ENCODE data around the gene RDH13.

Gene RDH13

DNA sequence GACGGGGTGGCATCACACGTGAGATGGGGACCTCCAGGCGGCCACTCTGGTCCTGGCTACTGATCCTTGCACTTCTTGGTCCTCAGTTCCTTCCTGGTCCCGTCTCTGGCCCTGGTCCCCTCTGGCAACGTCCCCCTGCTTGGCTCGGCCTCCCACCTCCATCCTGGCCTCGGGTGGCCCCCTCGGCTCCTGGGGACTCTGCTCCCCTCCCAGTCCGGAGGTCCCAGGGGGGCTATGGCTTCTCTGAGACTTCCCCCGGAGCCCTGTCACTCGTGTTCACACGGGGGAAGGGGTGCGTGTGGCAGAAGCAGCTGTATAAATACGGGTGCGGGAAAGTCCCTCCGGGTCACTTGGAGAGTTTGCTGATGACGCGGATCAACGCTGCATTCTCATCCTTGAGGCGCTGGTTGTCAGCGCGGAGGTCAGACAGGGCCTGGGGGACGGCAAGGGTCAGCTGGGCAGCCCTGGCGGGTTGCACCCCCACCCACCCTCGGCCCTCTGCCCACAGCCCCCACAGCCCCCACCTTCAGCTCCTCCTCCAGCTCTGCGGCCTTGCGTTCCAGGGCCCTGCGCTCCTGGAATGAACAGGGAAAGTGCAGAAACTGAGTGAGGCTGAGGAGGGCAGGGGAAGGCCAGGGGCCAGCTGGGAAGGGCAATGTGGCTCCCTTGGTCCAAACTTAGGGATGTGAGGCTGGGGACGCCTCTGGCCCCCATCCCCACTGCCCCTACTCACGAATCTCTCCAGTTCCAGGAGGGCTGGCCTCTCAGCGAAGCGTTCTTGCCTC lies 28.4 kb upstream of the RDH13 start:
- no peak for DNase-seq

DNA sequence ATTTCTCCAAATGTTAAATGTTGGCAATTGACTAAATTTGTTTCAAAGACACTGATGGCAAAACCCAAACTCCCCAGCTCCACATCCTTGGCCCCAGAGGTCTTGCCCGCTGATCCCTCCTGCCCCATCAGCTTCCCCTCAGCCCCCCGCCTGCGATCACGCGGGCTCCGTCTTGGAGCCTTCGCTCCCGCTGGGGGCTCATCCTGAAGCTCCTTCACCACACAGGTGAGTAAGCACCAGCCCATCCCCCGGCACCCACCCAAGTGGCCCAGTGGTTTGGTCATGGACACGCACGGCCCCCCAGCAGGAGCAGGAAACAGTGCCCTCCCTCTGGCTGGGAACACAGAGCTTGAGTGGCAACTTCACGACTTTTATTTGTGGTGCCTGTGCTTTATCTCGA lies 27.6 kb upstream of the RDH13 start:
- no peak for DNase-seq

DNA sequence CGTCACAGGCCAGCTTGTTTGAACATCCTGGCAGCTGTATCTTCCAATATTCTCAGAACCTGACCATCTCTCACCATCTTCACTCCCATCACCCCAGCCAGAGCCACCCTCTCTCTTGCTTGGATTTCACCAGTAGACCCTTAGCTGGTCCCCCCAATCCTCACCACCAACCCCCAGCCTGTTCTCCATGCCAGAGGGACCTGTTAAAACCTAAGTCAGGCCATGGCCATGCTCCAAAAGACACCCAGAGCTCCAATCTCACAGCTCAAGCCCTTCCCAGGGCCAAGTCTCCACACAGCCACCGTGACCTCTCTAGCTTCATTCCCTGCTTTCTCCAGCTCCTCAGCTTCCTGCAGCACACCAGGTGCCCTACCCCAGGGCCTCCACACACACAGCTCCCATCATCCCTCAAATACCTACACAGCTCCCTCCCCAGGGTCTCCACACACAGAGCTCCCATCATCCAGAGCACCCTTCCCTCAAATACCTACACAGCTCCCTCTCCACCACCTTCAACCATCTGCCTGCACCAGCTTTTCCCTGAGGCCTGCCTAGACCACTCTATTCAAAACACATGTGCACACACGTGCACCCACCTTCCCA lies 26.5 kb upstream of the RDH13 start:
- DNase-seq, result no peak

DNA sequence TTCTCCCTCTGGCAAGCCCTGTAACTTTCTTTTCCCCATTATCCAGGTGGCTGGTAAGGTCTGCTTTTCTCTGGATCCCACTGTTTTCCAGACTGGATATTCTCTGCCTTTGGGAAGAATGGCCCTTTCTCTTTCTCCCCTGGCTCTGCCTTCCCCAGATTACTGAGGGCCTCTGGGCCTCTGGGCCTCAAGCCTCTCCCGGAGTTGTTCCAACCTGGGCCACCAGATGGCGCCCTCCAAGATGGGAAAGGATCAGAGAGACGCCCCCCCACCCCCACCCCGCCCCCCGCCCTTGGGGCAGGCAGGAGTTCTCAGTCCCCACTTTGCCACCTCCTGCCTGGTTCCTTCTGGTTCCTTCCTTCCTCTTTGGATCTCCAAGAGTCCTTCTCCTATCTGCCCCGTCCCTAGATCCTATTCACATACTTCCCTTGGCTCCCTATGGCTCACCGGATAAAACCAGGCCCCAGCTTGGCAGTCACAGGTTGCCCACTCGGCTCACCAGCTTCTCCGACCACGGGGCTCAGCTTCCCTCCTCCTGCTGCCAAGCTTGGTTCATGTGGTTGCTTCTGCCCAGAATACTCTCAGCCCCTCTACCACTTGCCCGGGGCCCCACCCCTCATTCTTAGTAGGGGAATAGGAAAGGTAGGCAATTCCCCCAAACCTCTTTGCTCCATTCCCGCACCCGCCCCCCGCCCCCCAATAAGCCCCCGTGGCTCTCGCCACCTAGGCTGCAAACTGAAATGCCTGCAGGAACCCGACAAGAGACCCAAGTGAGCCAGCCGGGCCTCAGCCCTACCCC lies 25.8 kb upstream of the RDH13 start:
- peak; percentile 25 for DNase-seq

DNA sequence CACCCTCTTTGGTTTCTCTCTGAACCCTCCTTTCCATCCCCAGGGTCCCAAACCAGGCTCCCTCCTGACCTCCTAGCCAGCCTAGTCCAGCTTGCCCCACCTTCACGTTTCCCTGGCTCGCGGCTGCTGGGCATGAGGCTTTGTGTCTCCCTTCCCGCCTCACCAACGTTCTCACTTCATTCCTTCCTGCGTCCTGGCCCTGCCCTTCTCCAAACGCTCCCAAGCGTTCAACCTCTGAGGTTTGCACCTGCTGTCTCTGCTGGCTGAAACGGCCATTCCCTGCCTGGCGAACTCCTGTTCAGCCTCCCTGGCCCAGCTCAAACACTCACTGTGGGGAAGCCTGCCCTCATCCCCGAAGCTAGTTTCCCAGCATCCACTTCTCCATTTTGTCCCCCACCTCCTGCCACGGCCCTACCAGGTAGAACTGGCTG lies 25.1 kb upstream of the RDH13 start:
- no peak for DNase-seq

DNA sequence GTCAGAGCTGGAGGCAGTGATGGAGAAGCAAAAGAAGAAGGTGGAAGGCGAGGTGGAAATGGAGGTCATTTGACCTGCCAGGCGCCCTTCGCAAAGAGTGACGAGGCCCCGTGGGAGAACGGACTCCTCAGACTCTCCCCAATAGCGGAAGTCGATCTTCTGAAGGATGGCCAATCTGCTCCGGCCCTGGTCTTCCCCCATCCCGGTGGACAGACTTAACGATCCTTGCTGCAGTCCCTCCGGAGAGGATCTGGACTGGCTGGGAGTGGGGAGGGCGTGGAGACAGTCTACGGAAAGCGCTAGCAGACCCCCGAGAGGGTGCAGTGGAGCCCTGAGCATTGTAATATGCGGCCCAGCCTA lies 24.6 kb upstream of the RDH13 start:
- no peak for DNase-seq

DNA sequence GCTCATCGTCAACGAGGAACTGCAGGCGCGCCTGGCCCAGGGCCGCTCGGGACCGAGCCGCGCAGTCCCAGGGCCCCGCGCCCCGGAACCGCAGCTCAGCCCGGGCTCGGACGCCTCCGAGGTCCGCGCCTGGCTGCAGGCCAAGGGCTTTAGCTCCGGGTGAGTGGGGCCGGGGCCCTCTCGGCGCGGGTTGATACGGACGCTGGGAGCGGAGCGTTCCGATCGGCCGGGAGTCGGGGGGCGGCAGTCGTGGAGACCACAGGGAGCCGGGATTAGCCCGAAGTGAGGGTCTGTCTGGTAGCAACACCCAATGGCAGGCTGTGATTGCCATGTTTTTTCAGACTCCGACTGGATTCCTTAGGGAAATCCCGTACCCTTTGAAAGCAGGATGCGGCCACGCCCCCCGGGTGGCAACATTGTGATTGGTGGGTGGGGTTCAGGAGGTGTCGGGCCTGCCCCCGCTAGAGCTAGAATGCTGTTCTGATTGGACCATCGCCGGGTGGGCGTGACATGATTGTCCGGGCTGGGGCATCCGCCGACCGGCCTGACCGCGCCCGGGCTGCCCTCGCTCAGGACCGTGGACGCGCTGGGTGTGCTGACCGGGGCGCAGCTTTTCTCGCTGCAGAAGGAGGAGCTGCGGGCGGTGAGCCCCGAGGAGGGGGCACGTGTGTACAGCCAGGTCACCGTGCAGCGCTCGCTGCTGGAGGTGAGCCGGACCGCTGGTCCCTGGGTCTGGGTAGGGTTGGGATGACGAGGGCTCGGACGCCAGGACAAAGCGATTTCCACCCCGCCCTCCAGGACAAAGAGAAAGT lies 24.0 kb upstream of the RDH13 start:
- DNase-seq, result peak; percentile 75

DNA sequence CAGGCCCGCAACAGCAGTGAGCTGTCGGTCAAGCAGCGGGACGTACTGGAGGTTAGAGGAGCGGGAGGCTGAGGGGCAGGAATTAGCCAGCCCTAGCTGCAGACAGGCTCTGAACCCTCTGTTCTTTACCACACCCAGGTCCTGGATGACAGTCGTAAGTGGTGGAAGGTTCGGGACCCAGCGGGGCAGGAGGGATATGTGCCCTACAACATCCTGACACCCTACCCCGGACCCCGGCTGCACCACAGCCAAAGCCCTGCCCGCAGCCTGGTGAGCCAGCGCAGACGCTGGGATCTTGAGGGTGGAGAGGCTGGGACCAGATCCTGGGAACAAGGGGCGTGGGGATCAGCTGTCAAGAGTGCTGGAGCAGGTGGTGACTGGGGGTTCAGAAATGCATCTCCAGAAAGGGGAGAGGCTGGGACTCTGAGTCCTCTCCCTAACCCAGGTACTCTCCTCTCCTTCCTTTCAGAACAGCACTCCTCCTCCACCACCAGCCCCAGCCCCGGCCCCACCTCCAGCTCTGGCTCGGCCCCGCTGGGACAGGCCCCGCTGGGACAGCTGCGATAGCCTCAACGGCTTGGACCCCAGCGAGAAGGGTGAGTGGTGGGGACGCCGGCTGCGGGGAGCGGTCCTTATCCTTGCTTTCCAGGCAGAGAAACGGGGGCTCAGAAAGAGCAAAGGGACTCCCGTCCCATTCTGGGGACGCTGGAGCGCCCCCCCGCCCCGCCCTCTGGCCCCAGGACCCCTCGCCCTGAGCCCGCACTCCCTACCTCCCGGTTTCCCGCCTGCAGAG lies 23.2 kb upstream of the RDH13 start:
- DNase-seq, result no peak

DNA sequence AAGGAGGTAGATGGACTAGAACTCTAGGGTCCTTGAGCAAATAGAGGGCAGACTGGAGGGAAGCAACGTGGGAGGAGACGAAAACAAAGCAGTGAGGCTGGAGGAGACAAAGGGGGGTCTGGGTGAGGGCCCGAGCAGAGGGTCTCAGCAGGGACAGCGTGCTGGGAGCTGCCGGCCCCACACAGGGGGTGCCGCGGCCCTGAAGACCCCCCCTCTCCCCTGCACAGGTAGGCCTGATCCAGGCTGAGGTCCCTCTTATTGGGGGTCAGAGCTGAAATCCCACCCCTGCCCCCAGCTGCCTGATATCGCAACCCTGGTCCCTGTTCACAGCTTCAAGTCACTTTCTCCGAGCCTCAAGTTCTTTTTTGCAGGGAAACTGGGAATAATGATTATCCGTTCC lies 21.5 kb upstream of the RDH13 start:
- no peak for DNase-seq

DNA sequence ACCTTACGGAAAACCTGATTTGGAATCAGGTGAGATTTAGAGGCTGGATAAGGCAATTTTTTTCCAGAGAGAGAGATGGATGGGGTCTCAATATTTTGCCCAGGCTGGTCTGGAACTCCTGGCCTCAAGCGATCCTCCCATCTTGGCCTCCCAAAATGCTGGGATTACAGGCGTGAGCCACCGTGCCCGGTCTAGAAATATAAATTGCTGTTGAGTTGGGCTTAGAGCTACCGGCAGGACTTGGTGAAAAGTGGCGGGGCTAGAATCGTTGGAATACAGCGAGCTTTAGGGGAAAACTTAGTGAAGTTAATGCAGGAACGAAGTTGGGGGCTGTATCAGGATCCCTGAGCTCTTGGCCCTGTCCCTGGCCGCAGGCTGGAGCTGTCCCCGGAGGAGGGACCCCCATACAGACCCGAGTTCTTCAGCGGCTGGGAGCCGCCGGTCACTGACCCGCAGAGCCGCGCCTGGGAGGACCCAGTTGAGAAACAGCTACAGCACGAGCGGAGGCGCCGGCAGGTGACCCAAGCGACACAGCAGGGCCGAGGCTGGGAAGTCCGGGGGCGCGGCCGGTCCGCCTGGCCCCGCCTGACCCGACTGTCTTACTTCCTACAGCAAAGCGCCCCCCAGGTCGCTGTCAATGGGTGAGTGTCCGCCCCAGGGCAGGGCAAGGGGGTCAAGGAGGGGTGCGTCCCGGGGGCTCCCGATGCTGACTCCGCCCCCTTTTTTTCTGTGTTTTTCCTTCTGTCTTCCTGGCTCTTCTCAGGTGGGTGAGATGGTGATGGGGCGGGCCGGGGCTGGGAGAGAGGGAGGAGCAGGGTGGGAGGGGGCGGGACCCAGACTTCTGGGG lies 20.3 kb upstream of the RDH13 start:
- DNase-seq, result no peak

DNA sequence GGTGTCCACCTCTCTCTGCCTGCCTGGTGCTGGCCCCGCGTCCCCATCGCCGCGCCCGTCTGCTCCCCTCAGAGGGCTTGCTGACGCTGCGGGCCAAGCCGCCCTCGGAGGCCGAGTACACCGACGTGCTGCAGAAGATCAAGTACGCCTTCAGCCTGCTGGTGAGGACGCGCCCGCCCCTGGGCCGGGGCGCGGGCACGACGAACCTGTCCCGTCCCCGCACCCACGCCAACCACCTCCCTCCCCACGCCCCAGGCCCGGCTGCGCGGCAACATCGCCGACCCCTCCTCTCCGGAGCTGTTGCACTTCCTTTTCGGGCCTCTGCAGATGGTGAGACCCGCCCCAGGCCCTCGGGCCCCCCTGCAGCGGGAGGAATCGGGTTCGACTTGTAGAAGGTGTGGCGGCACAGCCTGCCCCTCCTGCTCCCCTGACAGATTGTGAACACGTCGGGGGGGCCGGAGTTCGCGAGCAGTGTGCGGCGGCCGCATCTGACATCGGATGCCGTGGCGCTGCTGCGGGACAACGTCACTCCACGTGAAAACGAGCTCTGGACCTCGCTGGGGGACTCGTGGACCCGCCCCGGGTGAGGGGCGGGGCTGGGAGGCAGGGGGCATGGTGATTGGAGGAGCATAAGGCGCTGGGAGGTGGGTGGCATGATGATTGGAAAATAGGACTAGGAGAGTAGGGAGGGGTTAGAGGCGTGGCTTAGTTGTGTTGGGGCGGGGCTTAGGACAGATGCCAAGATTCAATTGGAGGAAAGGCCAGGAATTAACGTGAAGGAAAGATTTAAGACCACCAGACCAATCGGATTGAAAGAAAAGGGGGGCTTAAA lies 19.3 kb upstream of the RDH13 start:
- DNase-seq, result peak; percentile 12

DNA sequence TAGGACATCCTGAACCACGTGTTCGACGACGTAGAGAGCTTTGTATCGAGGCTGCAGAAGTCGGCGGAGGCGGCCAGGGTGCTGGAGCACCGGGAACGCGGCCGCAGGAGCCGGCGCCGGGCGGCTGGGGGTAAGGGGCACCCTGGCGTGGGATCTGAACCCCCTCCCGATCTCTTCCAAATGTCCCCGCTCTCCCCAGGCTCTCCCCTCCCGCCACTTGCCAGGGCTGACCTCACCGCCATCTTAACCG lies 18.7 kb upstream of the RDH13 start:
- no peak for DNase-seq

DNA sequence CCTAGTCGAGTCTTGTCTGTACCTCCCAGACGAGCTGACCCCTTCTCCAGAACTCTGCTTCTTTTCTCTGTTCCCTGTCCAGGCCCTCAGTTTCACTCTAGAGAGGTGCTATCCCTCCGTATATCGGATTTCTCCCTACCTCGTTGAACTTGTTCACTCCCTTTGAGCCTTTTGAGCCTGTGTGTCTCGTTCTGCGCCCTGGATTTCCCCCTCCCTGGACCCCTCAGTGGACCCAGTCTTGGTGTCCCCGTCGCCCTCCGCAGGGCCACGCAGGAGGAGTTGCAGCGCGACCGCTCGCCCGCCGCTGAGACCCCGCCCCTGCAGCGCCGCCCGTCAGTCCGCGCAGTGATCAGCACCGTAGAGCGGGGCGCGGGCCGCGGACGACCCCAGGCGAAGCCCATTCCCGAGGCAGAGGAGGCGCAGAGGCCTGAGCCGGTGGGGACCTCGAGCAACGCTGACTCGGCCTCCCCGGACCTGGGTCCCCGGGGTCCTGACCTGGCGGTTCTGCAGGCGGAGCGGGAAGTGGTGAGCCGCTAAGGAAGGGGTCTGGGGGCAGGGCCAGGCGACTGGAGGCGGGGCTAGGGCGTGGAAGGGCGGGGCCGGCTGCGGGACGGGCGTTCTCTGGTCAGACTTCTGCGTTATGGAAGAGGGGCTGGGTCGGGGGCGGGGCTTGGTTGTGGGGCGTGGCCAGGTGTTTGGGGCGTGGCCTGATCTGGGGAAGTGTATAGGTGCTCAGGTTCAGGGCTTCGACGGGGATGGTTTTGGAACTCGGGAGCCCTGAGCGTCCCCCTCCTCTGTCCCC lies 18.2 kb upstream of the RDH13 start:
- DNase-seq, result peak; percentile 42

DNA sequence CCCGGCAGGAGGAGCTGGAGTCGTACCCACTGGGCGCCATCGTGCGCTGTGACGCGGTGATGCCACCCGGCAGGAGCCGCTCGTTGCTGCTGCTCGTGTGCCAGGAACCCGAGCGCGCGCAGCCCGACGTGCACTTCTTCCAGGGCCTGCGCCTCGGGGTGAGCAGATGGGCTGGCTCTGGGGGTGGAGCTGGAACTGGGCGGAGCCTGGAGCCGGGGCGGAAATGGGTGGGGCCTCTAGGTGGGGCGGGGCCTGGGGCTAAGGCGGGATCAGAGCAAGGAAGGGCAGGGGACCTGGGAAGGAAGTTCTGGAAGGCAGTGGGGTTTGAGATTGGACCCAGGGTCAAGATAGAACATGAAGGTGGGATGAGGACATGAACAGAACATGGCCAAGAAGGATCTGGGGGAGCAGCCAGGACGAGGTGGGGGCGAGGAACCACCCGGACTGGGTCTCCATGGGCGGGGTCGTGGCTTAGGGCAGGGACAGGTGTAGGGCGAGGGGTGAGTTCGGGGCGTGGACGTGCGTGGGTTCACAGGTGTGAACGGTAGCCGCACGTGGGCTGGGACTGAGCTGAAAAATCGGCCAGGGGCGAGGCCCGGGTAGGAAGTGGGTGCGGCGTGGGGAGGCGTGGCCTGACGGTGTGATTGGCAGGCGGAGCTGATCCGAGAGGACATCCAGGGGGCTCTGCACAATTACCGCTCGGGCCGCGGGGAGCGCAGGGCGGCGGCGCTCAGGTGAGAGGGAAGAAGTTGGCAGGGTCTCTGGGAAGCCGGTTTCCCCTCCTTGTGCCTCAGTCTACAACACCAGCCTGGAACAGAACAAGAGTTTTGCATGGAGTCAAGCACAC lies 17.4 kb upstream of the RDH13 start:
- peak; percentile 75 for DNase-seq

DNA sequence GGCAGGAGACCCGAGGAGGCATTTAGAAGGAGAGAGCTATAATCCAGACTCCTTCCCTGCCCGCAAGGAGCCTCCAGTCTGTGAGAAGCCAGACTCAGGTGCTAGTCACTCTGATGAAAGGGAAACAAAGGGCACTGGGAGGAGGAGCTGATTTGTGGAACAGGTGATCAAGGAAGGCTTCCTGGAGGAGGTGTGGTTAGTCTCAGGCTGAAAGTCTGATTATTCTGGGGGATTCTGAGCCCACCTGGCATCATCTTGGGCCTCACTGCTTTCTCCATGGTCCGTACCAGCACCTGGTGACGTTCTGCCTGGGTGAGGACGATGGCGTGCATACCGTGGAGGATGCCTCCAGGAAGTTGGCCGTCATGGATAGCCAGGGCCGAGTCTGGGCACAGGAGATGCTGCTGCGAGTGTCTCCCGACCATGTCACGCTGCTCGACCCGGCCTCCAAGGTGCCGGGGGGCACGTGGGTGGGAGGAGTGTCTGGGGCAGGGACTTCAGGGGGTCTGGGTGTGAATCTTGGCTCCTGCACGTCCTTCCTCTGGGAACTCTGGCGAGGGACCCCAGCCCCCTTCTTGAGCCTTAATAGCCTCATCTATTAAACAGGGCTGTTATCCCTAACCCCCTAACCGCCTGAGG lies 16.6 kb upstream of the RDH13 start:
- DNase-seq, result no peak

DNA sequence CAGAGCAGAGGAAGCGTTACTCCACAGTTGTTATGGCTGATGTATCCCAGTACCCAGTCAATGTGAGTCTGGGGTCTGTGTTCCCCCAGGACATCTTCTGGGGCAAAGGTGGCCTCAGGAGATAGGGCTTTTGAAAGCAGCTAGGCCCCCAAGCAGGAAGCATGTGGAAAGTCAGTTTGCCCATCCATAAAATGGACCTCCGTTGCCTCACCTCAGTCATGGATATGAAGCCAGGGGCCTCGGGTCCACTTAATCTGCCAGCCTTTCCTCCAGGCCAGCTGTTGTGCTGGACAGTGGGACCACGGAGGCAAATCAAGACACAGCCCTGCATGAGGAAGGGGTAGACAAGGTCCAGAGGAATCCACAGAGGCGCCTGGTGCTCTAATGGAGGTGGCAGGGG lies 16.0 kb upstream of the RDH13 start:
- DNase-seq, result no peak

DNA sequence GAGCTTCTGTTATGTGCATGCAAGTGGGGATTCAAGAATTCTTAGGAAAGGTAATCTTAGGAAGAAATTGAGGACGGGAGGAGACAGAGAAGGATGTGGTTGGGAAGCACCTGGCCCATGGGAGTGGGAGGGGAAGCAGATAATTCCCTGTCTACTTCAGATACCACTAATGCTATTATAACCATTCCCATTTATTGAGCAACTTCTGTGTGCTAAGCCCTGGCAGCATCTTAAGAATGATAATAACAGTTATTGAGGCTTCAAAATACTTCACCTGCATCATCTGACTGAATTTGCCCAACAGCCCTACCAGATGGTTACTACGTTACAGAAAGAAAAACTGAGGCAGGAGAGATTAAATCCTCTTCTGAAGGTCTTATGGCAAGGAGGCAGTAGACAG lies 14.2 kb upstream of the RDH13 start:
- DNase-seq, result no peak

DNA sequence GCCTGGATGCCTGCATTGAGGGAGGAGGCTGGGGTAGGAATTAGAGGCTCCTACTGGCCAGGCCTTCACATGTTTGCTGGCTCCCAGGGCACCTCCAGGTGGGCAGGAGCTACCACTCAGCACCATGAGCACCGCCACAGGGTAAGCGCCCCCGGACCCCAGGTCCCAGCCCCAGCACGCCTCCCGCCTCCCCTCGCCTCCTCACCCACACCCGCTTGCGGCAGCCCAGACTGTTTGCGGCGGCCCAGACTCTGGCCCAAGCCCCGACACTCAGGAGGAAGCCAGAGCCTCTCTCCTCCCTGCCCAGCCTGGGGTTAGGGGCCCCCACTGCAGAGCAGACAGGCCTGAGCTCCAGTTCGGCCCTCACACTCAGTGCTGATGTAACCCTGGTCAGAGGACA lies 13.4 kb upstream of the RDH13 start:
- no peak for DNase-seq
